GM12874 (cell line): ENCODE data around the gene SRRM4.

ENCODE experiments used
- TF ChIP-seq, protein P1 (sequence below): IDR thresholded peaks from 2 replicates; pipeline ENCODE4 v1.5.1; 2011; ENCODE audit warnings: low read depth, mild to moderate bottlenecking, control low read depth, low read length, moderate library complexity; ENCODE audit not compliant: insufficient read depth

The SRRM4 gene

GRCh38 chr12:118981285-118982211 lies at the start of gene SRRM4:
Gene SRRM4 (plus strand): TSS chr12:118981541. CDS start chr12:118981883, 342 bp downstream.
- TF ChIP-seq, protein P1, sequence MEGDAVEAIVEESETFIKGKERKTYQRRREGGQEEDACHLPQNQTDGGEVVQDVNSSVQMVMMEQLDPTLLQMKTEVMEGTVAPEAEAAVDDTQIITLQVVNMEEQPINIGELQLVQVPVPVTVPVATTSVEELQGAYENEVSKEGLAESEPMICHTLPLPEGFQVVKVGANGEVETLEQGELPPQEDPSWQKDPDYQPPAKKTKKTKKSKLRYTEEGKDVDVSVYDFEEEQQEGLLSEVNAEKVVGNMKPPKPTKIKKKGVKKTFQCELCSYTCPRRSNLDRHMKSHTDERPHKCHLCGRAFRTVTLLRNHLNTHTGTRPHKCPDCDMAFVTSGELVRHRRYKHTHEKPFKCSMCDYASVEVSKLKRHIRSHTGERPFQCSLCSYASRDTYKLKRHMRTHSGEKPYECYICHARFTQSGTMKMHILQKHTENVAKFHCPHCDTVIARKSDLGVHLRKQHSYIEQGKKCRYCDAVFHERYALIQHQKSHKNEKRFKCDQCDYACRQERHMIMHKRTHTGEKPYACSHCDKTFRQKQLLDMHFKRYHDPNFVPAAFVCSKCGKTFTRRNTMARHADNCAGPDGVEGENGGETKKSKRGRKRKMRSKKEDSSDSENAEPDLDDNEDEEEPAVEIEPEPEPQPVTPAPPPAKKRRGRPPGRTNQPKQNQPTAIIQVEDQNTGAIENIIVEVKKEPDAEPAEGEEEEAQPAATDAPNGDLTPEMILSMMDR, result no peak

DNA sequence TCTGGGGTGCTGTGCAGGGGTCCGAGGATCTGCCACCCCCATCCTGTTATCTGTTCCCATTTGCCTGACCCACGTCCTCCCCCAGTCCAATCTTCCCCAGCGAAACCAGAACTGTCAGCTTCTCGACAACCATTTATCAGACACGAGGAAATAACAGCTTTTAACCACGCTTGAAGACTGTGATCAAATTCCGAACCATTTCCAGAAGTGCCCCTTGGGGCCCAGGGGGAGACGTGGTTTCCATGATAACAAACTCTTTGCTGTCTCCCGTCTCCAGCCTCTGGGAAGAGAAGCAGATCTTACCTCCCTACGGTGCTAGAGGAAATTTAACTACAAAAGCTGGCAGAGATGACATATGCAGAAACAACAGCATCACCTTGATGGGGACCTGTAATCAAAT lies 35.1 kb upstream of the SRRM4 start:
- TF ChIP-seq, protein P1, result no peak

GRCh38 chr12:118958520-118958919 lies 22.8 kb upstream of the SRRM4 start:
- TF ChIP-seq, protein P1, result no peak

DNA sequence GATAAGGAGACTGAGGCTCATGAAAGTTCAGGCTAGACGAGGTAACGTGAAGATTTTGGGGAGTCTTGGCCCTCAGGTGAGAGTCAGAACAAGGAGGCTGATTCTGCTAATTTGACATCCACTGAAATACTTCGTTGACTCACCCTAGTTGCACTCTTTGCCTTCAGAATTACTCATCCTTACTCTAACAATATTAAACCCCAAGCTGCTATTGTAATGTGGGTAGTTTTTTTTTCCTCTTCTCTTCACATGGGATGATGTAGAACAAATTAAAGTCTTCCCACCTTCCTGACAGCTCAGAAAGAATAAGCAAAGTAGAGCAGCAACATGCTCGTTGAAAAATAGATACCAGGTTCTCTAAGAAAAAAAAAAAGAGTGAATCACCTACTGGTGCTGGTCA lies 22.0 kb upstream of the SRRM4 start:
- TF ChIP-seq, protein P1, result no peak

DNA sequence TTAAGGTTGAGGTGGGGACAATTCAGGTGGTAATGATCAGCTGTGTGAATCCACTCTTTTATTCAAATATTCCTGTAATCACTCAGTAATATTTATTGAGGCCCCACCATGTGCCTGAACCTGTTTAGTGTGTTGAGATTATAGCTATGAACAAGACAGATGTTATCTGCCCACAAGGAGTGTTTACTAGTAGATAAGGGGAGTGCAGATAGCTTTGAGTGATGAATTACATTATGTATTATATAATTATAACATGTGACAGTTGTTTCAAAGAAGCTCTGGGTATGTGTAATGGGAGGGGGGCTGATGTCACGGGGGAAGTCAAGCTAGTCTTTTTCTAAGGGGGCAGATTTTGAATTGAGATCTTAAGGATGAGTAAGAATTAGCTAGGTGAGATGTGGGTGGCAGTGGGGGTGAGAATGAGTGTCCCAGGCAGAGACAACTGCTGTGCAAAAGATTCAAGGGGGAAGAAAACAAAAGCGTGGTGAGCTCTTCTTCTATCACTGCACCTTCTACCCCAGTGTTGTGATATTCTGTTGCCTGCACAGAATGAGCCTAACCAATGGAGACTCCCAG lies 21.3 kb upstream of the SRRM4 start:
- TF ChIP-seq, protein P1, result no peak

GRCh38 chr12:118960865-118961264 lies 20.5 kb upstream of the SRRM4 start:
- TF ChIP-seq, protein P1, result no peak

- TF ChIP-seq, protein P1, result no peak
These were observed 16.4 kb upstream of the SRRM4 start for GRCh38 chr12:118964988-118965387.
